ENCODE measurements around the gene POU2F2.

POU2F2 gene

GRCh38 chr19:42098781-42099180, 33.5 kb downstream of the POU2F2 start:
- FAIRE-seq: no peak

DNA sequence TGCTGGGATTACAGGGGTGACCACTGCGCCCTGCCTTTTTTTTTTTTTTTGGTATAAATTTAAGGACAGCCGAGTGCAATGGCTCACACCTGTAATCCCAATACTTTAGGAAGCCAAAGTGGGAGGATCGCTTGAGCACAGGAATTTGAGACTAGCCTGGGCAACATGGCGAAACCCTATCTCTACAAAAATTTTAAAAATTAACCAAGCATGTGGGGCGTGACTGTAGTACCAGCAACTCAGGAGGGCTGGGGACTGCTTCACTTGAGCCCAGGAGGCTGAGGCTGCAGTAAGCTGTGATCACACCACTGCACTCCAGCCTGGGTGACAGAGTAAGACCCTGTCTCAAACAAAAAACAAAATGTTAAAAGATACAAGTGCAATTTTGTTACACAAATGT, 34.8 kb downstream of the POU2F2 start:
- FAIRE-seq: no peak

DNA sequence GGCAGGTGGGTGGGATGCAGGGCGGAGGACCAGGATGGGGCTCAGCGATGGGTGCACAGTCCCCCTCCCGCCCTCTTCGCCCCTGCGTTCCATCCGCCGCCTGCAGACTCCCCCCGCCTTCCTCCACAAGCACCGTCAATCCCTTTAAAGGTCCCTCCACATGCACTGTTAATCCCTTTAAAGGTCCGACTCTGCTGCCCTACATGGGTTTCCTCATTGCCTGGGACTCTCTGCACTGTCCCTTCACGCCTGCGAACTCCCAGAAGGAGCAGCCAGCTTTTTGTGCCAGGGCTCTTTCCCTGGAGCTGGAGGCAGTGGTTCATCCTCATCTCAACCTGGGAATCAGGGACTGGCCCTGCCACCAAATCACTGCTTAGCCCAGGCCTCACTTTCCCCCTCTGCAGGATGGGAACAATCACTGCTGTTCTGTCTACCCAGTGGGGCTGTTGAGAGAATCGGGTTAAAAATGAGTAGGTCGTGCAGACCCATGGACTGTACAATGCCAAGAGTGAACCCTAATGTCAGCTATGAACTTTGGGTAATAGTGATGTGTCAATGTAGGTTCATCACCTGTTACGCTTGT, 35.9 kb downstream of the POU2F2 start:
- FAIRE-seq: no peak

- FAIRE-seq: no peak
Observed at GRCh38 chr19:42095814-42096230, 36.4 kb downstream of the POU2F2 start.

DNA sequence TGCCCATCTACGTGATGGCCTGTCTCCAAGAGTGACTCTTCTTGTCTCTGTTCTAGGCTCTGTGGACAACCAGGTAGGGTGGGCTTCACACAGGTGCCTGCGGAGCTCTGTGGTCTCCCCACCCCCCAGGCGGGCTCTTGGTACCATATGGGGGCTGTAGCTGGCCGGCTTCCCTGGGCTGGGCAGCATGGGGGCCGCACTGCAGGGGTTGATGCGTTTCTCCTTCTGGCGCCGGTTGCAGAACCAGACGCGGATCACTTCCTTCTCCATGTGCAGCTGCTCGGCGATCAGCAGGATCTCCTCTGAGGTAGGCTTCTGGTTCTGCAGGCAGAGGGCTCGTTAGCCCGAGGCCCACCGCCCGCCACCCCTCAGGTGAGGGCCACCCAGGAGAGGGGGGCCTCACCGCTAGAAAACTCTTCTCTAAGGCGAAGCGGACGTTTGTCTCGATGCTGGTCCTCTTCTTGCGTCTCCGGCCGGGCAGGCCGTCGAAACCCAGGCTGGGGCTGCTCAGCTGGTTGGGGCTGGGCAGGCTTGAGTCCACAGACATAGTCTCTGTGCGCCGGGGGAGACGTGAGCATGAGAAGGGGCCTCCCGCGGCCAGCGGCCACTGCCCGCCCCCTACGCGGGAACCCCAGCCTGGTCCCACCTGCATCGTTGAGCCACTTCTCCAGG, 37.0 kb downstream of the POU2F2 start:
- no peak for FAIRE-seq

- no peak for FAIRE-seq
Observed at GRCh38 chr19:42093926-42094325, 38.3 kb downstream of the POU2F2 start.

DNA sequence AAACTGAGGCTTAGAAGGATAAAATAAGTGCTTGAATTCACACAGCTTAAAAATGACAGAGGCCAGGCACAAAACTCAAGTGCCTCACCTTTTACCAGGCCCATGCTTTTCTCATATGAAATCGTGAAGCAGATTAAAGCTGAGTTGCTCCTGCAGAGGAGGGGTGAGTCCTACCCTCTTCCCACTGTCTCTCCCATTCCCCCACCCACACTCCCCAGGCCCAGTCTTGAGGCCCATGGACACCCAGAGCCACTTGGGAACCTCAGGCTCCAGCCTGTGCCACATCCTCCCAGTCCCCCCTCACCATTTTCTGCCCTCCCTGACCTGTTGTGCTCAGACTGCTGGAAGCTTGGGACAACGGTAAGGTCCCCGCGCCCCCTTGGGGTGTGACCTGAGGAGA, 38.7 kb downstream of the POU2F2 start:
- no peak for FAIRE-seq

DNA sequence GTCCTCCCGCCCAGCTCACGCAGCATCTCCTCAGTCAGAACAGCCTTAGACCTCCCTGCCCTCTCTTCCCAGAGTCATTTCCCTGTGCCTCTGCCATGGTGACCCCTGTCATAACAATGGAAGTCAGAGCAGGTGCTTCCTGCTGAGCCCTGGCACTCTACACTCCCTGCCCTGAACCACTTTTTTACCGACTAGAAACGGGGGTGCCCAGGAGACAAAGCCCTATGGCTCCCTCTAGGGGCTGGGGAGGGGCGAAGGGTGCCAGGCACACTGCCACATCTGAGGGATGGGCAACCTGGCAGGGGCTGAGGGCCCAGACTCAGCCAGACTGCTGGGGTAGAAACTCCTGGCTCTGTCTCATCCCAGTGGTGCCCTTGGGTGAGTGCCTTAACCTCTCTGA, 39.9 kb downstream of the POU2F2 start:
- FAIRE-seq: no peak

DNA sequence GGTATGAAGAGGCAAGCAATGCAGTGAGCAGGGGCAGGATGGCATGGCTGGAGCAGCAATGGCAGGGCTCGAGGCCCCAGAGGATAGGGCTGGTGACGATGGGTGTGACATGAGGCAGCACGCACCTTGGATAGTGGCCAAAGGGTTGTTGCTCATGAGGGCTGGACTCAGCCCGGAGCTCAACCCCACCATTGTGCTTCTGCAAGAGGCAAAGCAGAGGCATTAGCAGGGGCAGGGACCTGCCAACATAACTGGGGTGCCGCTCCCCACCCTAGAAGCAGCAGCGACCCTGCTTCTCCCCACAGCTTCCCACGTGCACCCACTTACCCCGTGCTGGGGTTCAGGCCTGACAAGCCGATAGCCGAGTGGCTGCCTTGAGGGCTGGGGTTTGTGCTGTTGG, 40.5 kb downstream of the POU2F2 start:
- FAIRE-seq: no peak

DNA sequence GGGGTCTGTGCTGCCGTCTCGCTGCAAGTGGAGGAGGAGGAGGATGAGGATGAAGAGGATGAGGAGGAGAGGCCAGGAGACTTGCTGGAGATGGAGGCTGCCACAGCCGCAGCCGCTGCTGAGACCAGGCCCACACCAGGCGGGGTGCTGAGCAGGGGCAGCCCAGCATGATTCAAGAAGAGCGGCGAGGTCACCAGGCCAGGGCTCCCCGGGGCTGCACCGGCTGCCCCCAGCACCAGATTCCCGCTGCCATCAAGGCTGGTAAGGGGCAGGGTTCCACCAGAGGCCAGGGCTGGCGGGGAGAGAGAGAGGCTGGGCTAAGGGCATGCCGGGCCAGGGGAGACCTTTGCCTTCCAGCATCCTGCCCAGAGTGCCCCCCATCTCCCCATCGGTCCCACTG, 40.9 kb downstream of the POU2F2 start:
- no peak for FAIRE-seq

DNA sequence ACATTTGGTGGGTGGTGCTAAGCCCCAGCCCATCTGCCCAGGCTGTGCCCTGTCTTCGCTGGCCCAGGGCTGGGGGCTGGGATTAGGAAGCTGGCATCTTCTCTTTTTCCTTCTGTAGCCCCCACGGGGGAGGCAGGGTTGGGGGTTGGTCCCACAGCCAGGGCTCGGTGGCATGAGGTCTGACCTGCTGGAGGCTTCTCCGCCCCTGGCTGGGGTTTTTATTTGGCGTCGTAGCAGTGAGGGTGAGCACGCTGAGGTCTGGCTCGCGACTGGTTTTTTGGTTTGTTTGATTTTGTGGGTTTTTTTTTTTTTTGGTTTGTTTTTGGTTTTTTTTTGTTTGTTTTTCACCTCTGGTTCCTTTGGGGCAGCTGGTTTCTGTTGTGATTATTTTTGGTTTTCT, 41.6 kb downstream of the POU2F2 start:
- FAIRE-seq: no peak

DNA sequence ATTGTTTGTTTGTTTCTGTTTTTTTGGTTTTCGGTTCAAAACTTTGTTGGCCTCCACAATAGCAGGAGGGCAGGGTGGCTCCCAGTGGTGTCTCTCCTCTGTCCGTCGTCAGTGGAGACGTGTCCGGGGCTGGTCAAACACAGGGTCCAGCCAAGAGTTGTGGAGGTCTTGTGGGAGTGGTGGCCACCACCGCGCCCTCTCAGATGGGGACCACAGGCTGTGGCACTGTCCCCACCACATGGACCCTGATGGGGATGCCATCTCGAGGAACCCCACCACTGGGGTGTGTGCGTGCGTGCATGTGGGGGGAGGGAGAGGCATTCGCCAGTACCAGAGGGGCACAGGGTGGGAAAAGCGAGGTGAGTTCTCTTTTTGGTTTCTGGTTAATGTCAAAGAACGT, 42.5 kb downstream of the POU2F2 start:
- no peak for FAIRE-seq

DNA sequence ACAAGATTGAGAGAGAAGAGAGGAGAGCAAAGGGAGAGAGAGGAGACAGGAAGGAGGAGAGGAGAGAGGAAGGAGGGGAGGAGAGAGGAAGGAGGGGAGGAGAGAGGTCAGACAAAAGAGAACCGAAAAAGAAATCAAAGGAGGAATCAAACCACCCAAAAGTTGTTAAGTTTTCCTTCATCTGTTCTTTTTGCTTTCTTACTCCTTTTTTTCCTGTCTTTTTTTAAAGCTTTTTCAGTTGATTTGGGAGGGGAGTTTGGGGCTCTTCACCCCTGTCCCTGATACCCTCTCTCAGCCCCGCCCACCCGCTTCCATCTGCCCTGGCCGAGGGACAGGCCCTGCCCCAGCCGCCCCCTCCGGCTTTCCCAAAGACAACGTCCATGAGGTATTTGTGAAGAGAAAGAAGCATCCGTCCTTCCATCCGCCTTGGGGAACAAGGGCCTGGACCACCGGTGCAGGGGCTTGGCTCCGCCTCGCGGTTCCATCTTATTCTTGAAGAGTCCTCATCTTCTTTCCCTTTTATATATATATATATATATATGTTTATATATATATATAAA, 43.0 kb downstream of the POU2F2 start:
- FAIRE-seq: no peak

- no peak for FAIRE-seq
Observed at GRCh38 chr19:42088471-42089190, 43.6 kb downstream of the POU2F2 start.

GRCh38 chr19:42086770-42087550, 45.3 kb downstream of the POU2F2 start:
- FAIRE-seq: no peak

DNA sequence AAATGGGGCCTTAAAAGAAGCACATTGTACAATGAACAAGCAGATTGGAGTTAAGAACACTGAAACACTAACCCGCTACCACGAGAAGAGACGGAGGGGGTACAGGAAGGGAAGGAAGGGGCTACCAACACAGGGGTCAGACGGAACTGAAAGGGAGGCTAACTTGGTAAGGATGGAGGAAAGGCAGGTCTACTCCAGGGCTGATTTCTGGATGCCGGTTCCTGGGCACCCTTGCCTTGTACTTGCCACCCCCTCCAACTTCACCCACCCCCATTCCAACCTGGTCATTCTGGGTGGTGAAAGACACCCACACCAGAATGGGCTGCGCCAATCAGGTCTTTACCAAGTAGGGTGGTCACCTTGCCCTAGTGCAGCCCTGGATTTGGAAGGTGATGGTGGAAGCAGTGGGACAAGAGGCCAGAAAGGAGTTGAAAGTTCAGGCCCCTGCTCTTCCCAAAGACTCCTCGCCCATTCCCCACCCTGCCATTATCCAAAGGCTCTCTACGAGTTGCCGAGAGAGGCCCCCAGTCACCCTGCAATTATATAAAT, 46.0 kb downstream of the POU2F2 start:
- no peak for FAIRE-seq

DNA sequence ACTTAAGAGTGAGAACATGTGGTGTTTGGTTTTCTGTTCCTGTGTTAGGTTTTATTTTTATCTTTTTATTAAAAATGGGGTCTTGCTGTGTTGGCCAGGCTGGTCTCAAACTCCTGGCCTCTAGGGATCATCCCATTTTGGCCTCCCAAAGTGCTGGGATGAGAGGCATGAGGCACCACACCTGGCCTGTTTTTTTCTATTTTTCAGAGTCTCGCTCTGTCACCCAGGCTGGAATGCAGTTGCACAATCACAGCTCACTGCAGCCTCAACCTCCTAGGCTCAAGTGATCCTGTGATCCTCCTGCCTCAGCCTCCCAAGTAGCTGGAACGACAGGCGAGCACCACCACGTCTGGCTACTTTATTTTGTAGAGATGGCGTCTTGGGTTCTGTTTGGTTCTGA, 48.7 kb downstream of the POU2F2 start:
- no peak for FAIRE-seq

GRCh38 chr19:42081584-42082203, 50.6 kb downstream of the POU2F2 start:
- FAIRE-seq: no peak

- no peak for FAIRE-seq
Observed at GRCh38 chr19:42080764-42081375, 51.4 kb downstream of the POU2F2 start.

GRCh38 chr19:42079886-42080763, 52.1 kb downstream of the POU2F2 start:
- no peak for FAIRE-seq

GRCh38 chr19:42079276-42079669, 53.0 kb downstream of the POU2F2 start:
- FAIRE-seq: no peak
